Activated naive CD4-positive, alpha-beta T cell treated with anti-CD3 and anti-CD28 coated beads for 36 hours (primary cell): ENCODE data around the gene DEPDC4. TPM values are rescaled to one million over a fixed set of nuclear protein-coding genes. Genes with fewer than 3 reads are reported as not detected.
A peak's percentile ranks its signal among the peaks of the same experiment; 100 is the strongest.
"Not testable (repeated sequence)": the region's sequence is repeated elsewhere in the genome, so short reads cannot be mapped to it uniquely, and the experiment has no call there.

ENCODE experiments used
- CTCF ChIA-PET: fragments of 350-600 bp; sonication (Branson Sonifier 250); formaldehyde crosslinking; loops from one replicate; lab custom pipeline; 2021; ENCODE audit warnings: antibody characterized with exemption; lab: Charles Lee
- DNase-seq: peaks from one replicate; pipeline ENCODE4 v3.0.0-alpha.2; 2020
- H3K27ac Mint-ChIP-seq: one replicate; pipeline ENCODE4 v1.8.0; 2021; ENCODE audit warnings: mild to moderate bottlenecking, mixed read lengths
- H3K27me3 Mint-ChIP-seq: one replicate; pipeline ENCODE4 v1.8.0; 2021; ENCODE audit warnings: low read depth, mixed read lengths
- H3K36me3 Mint-ChIP-seq: one replicate; pipeline ENCODE4 v1.8.0; 2021; ENCODE audit warnings: low read depth, mixed read lengths
- H3K4me1 Mint-ChIP-seq: one replicate; pipeline ENCODE4 v1.8.0; 2021; ENCODE audit warnings: low read depth, mixed read lengths
- H3K4me3 Mint-ChIP-seq: one replicate; pipeline ENCODE4 v1.8.0; 2021; ENCODE audit warnings: mild to moderate bottlenecking, moderate library complexity, mixed read lengths
- H3K9me3 Mint-ChIP-seq: one replicate; pipeline ENCODE4 v1.8.0; 2021; ENCODE audit warnings: mixed read lengths
- intact Hi-C: fragments of 100-400 bp; cut with micrococcal nuclease; formaldehyde crosslinking; loops from one replicate; pipeline ENCODE4 v1.15.1; 2023
- total RNA-seq, 2 experiments: library from RNA; stranded (reverse); gene quantifications; one replicate each; pipeline ENCODE4 v1.2.3, GENCODE V29; 2021

The DEPDC4 gene
- total RNA-seq, 2 experiments from 2014 or later = 3.4 to 3.6 TPM

GRCh38 chr12:100279607-100280244, 12.8 kb upstream of the DEPDC4 start:
- Mint-ChIP-seq H3K9me3 (no peaks in the 10 kb centered on the region), H3K4me1 (peaks cover 28% of the 10 kb centered on the region), H3K27me3 (no peaks in the 10 kb centered on the region), H3K36me3 (peaks cover 6% of the 10 kb centered on the region), H3K4me3 (no peak overlapping the region), H3K27ac (no peak overlapping the region)
- CTCF ChIA-PET = interaction anchor here (0.9 kb wide), 1 partner anchor 45 kb away, joined by 6 read pairs; no protein-coding TSS in a partner anchor
- intact Hi-C loops = no loop called here
- DNase-seq = no peak

- DNase-seq = no peak
- H3K4me3 Mint-ChIP-seq = no peak overlapping the region
- H3K27me3 Mint-ChIP-seq = no peaks in the 10 kb centered on the region
- H3K9me3 Mint-ChIP-seq = no peaks in the 10 kb centered on the region
- no peak overlapping the region for H3K27ac Mint-ChIP-seq
- intact Hi-C loops = no loop called here
- CTCF ChIA-PET = interaction anchor here (0.9 kb wide), 1 partner anchor 44 kb away, joined by 6 read pairs; no protein-coding TSS in a partner anchor
- peaks cover 33% of the 10 kb centered on the region for H3K4me1 Mint-ChIP-seq
- peaks cover 6% of the 10 kb centered on the region for H3K36me3 Mint-ChIP-seq
These were observed 12.3 kb upstream of the DEPDC4 start for GRCh38 chr12:100279159-100279558.

- CTCF ChIA-PET = interaction anchor here (0.7 to 1.1 kb wide), 2 partner anchors 34 to 45 kb away, joined by 3 to 4 read pairs; no protein-coding TSS in a partner anchor
- intact Hi-C loops = no loop called here
These were observed 7.4 kb upstream of the DEPDC4 start for GRCh38 chr12:100274291-100274690.

GRCh38 chr12:100273782-100274181, 6.9 kb upstream of the DEPDC4 start:
- H3K9me3 Mint-ChIP-seq = no peaks in the 10 kb centered on the region
- H3K4me1 Mint-ChIP-seq = peaks cover 56% of the 10 kb centered on the region
- intact Hi-C loops = no loop called here
- H3K27me3 Mint-ChIP-seq = no peaks in the 10 kb centered on the region
- no peak overlapping the region for H3K4me3 Mint-ChIP-seq
- CTCF ChIA-PET = interaction anchor here (1.1 kb wide), 1 partner anchor 45 kb away, joined by 3 read pairs; no protein-coding TSS in a partner anchor
- H3K27ac Mint-ChIP-seq = no peak overlapping the region
- no peak for DNase-seq
- H3K36me3 Mint-ChIP-seq = peaks cover 5% of the 10 kb centered on the region

More at GRCh38 chr12:100274291-100274690, 7.4 kb upstream of the DEPDC4 start:
- no peaks in the 10 kb centered on the region for H3K9me3 Mint-ChIP-seq
- H3K4me1 Mint-ChIP-seq = peaks cover 54% of the 10 kb centered on the region
- peaks cover 5% of the 10 kb centered on the region for H3K36me3 Mint-ChIP-seq
- no peaks in the 10 kb centered on the region for H3K27me3 Mint-ChIP-seq
- H3K27ac Mint-ChIP-seq = no peak overlapping the region
- no peak for DNase-seq
- H3K4me3 Mint-ChIP-seq = no peak overlapping the region

- Mint-ChIP-seq H3K4me3 (peak overlapping the region; percentile 96), H3K27me3 (no peaks in the 10 kb centered on the region), H3K36me3 (no peaks in the 10 kb centered on the region), H3K27ac (no peak overlapping the region), H3K9me3 (no peaks in the 10 kb centered on the region), H3K4me1 (peaks cover 43% of the 10 kb centered on the region)
- CTCF ChIA-PET = no interaction called here
- intact Hi-C loops = loop anchor here (5.0 kb wide), 3 partner anchors 1608 to 1767 kb away; partner anchors contain the start of genes DRAM1 and TMPO
- DNase-seq = no peak
These were observed 2.1 kb upstream of the DEPDC4 start for GRCh38 chr12:100268835-100269564.

GRCh38 chr12:100267603-100268281, 863 bp upstream of the DEPDC4 start:
- CTCF ChIA-PET = interaction anchor here (2.8 kb wide), 1 partner anchor 33 kb away, joined by 9 read pairs; no protein-coding TSS in a partner anchor
- H3K36me3 Mint-ChIP-seq = no peaks in the 10 kb centered on the region
- intact Hi-C loops = loop anchor here (1.0 to 5.0 kb wide), 12 partner anchors 62 to 1853 kb away; partner anchors contain the start of genes ACTR6, BLTP3B, DRAM1 and GAS2L3
- no peaks in the 10 kb centered on the region for H3K9me3 Mint-ChIP-seq
- peaks cover 32% of the 10 kb centered on the region for H3K4me1 Mint-ChIP-seq
- peak overlapping the region; percentile 96 for H3K4me3 Mint-ChIP-seq
- peak overlapping the region; percentile 75 for H3K27ac Mint-ChIP-seq
- DNase-seq = peak; percentile 15
- H3K27me3 Mint-ChIP-seq = no peaks in the 10 kb centered on the region

- Mint-ChIP-seq H3K27ac (peak overlapping the region; percentile 97), H3K27me3 (no peaks in the 10 kb centered on the region), H3K4me3 (peak overlapping the region; percentile 96), H3K36me3 (no peaks in the 10 kb centered on the region), H3K9me3 (no peaks in the 10 kb centered on the region), H3K4me1 (peaks cover 23% of the 10 kb centered on the region)
- CTCF ChIA-PET = interaction anchor here (2.8 kb wide), 1 partner anchor 32 kb away, joined by 9 read pairs; no protein-coding TSS in a partner anchor
- intact Hi-C loops = loop anchor here (2.0 to 5.0 kb wide), 5 partner anchors 1526 to 1854 kb away; partner anchors contain the start of genes DRAM1, NUP37, PARPBP and TMPO
- peak; percentile 96 for DNase-seq
These were observed 369 bp downstream of the DEPDC4 start for GRCh38 chr12:100266585-100266834.

GRCh38 chr12:100265732-100266584, 921 bp downstream of the DEPDC4 start:
- Mint-ChIP-seq H3K4me3 (peak overlapping the region; percentile 96), H3K9me3 (no peaks in the 10 kb centered on the region), H3K4me1 (peaks cover 21% of the 10 kb centered on the region), H3K36me3 (no peaks in the 10 kb centered on the region), H3K27ac (peak overlapping the region; percentile 97), H3K27me3 (no peaks in the 10 kb centered on the region)
- CTCF ChIA-PET = interaction anchor here (2.8 kb wide), 1 partner anchor 31 kb away, joined by 9 read pairs; no protein-coding TSS in a partner anchor
- no peak for DNase-seq
- intact Hi-C loops = loop anchor here (2.0 to 5.0 kb wide), 5 partner anchors 1525 to 1855 kb away; partner anchors contain the start of genes DRAM1, NUP37, PARPBP and TMPO

GRCh38 chr12:100265107-100265506, 1.8 kb downstream of the DEPDC4 start:
- not testable (repeated sequence) for H3K9me3 Mint-ChIP-seq, H3K36me3 Mint-ChIP-seq, H3K27me3 Mint-ChIP-seq, H3K4me3 Mint-ChIP-seq, DNase-seq, H3K27ac Mint-ChIP-seq
- intact Hi-C loops = loop anchor here (5.0 kb wide), 3 partner anchors 1612 to 1763 kb away; partner anchors contain the start of genes DRAM1 and TMPO
- CTCF ChIA-PET = interaction anchor here (2.8 kb wide), 1 partner anchor 31 kb away, joined by 9 read pairs; no protein-coding TSS in a partner anchor
- peaks cover 17% of the 10 kb centered on the region for H3K4me1 Mint-ChIP-seq

- Mint-ChIP-seq H3K27me3 (no peaks in the 10 kb centered on the region), H3K4me1 (peaks cover 3% of the 10 kb centered on the region), H3K9me3 (no peaks in the 10 kb centered on the region), H3K4me3 (no peak overlapping the region), H3K27ac (no peak overlapping the region), H3K36me3 (no peaks in the 10 kb centered on the region)
- CTCF ChIA-PET = interaction anchor here (1.0 kb wide), 1 partner anchor 75 kb away, joined by 5 read pairs; no protein-coding TSS in a partner anchor
- no peak for DNase-seq
- intact Hi-C loops = no loop called here
These were observed 3.7 kb downstream of the DEPDC4 start for GRCh38 chr12:100263131-100263530.

GRCh38 chr12:100258127-100258526, 8.8 kb downstream of the DEPDC4 start:
- Mint-ChIP-seq H3K27me3 (no peaks in the 10 kb centered on the region), H3K36me3 (no peaks in the 10 kb centered on the region), H3K4me1 (peaks cover 4% of the 10 kb centered on the region), H3K4me3 (no peak overlapping the region), H3K9me3 (no peaks in the 10 kb centered on the region), H3K27ac (no peak overlapping the region)
- CTCF ChIA-PET = interaction anchor here (1.4 kb wide), 1 partner anchor 34 kb away, joined by 4 read pairs; no protein-coding TSS in a partner anchor
- no peak for DNase-seq
- intact Hi-C loops = no loop called here
